NCI-H2081 treated with DMSO at 0.1 percent for 48 hours (cell line): Measurements from ENCODE around the gene AIFM3.
"Not testable (repeated sequence)": the region's sequence is repeated elsewhere in the genome, so short reads cannot be mapped to it uniquely, and the experiment has no call there.

Experiments used
- DNase-seq: peaks from one replicate; lab custom pipeline; 2025; lab: John Stamatoyannopoulos, UW

AIFM3 gene

GRCh38 chr22:20966883-20967696 is at the start of gene AIFM3:
AIFM3 (plus strand) TSS chr22:20967255; CDS start chr22:20967945, 690 bp downstream.
- DNase-seq = no peak

GRCh38 chr22:20918663-20919218 is 48.3 kb upstream of the AIFM3 start:
- no peak for DNase-seq

- no peak for DNase-seq
Measured at GRCh38 chr22:20919718-20920117, 47.3 kb upstream of the AIFM3 start.

GRCh38 chr22:20920881-20921203 is 46.2 kb upstream of the AIFM3 start:
- DNase-seq = no peak

GRCh38 chr22:20922141-20922751 is 44.8 kb upstream of the AIFM3 start:
- no peak for DNase-seq

- no peak for DNase-seq
Measured at GRCh38 chr22:20926243-20926642, 40.8 kb upstream of the AIFM3 start.

- DNase-seq = no peak
Measured at GRCh38 chr22:20927940-20928572, 39.0 kb upstream of the AIFM3 start.

- no peak for DNase-seq
Measured at GRCh38 chr22:20928573-20928967, 38.5 kb upstream of the AIFM3 start.

GRCh38 chr22:20930004-20930403 is 37.1 kb upstream of the AIFM3 start:
- DNase-seq = no peak

- not testable (repeated sequence) for DNase-seq
Measured at GRCh38 chr22:20930435-20930834, 36.6 kb upstream of the AIFM3 start.

- no peak for DNase-seq
Measured at GRCh38 chr22:20931126-20931654, 35.9 kb upstream of the AIFM3 start.

- DNase-seq = no peak
Measured at GRCh38 chr22:20933910-20934309, 33.1 kb upstream of the AIFM3 start.

- not testable (repeated sequence) for DNase-seq
Measured at GRCh38 chr22:20935049-20935448, 32.0 kb upstream of the AIFM3 start.

GRCh38 chr22:20935780-20936539 is 31.1 kb upstream of the AIFM3 start:
- not testable (repeated sequence) for DNase-seq

GRCh38 chr22:20937031-20937793 is 29.8 kb upstream of the AIFM3 start:
- no peak for DNase-seq

- no peak for DNase-seq
Measured at GRCh38 chr22:20937794-20938671, 29.0 kb upstream of the AIFM3 start.

GRCh38 chr22:20939457-20940185 is 27.4 kb upstream of the AIFM3 start:
- DNase-seq = not testable (repeated sequence)

GRCh38 chr22:20940186-20940651 is 26.8 kb upstream of the AIFM3 start:
- DNase-seq = no peak

- no peak for DNase-seq
Measured at GRCh38 chr22:20940904-20941385, 26.1 kb upstream of the AIFM3 start.
